ENCODE measurements around the gene RRP12.

Gene RRP12

GRCh38 chr10:97390091-97390490, 11.0 kb downstream of the RRP12 start:
- no peak for ATAC-seq
- no peaks in the 10 kb centered on the region for H3K4me1 Mint-ChIP-seq
- no peak overlapping the region for H3K4me3 Mint-ChIP-seq
- no peaks in the 10 kb centered on the region for H3K27me3 Mint-ChIP-seq
- H3K36me3 Mint-ChIP-seq, result peaks cover 51% of the 10 kb centered on the region
- H3K27ac Mint-ChIP-seq, result no peak overlapping the region
- H3K9me3 Mint-ChIP-seq, result no peaks in the 10 kb centered on the region

- no peak overlapping the region for H3K27ac Mint-ChIP-seq
- ATAC-seq, result no peak
- H3K4me1 Mint-ChIP-seq, result no peaks in the 10 kb centered on the region
- H3K27me3 Mint-ChIP-seq, result no peaks in the 10 kb centered on the region
- no peaks in the 10 kb centered on the region for H3K9me3 Mint-ChIP-seq
- H3K4me3 Mint-ChIP-seq, result no peak overlapping the region
- peaks cover 53% of the 10 kb centered on the region for H3K36me3 Mint-ChIP-seq
Measured at GRCh38 chr10:97388152-97388551, 13.0 kb downstream of the RRP12 start.

- ATAC-seq, result no peak
- Mint-ChIP-seq H3K27ac (no peak overlapping the region), H3K36me3 (peaks cover 49% of the 10 kb centered on the region), H3K9me3 (no peaks in the 10 kb centered on the region), H3K27me3 (no peaks in the 10 kb centered on the region), H3K4me1 (no peaks in the 10 kb centered on the region), H3K4me3 (no peak overlapping the region)
Measured at GRCh38 chr10:97385565-97385964, 15.6 kb downstream of the RRP12 start.

- no peak overlapping the region for H3K27ac Mint-ChIP-seq
- H3K4me1 Mint-ChIP-seq, result no peaks in the 10 kb centered on the region
- H3K36me3 Mint-ChIP-seq, result peaks cover 46% of the 10 kb centered on the region
- no peaks in the 10 kb centered on the region for H3K9me3 Mint-ChIP-seq
- H3K27me3 Mint-ChIP-seq, result no peaks in the 10 kb centered on the region
- ATAC-seq, result no peak
- H3K4me3 Mint-ChIP-seq, result no peak overlapping the region
Measured at GRCh38 chr10:97384641-97385040, 16.5 kb downstream of the RRP12 start.

- no peak overlapping the region for H3K27ac Mint-ChIP-seq
- peaks cover 47% of the 10 kb centered on the region for H3K36me3 Mint-ChIP-seq
- H3K4me1 Mint-ChIP-seq, result no peaks in the 10 kb centered on the region
- no peak for ATAC-seq
- no peaks in the 10 kb centered on the region for H3K9me3 Mint-ChIP-seq
- H3K4me3 Mint-ChIP-seq, result no peak overlapping the region
- no peaks in the 10 kb centered on the region for H3K27me3 Mint-ChIP-seq
Measured at GRCh38 chr10:97384156-97384555, 17.0 kb downstream of the RRP12 start.

GRCh38 chr10:97383159-97383558, 18.0 kb downstream of the RRP12 start:
- H3K4me1 Mint-ChIP-seq, result no peaks in the 10 kb centered on the region
- no peak overlapping the region for H3K4me3 Mint-ChIP-seq
- no peaks in the 10 kb centered on the region for H3K27me3 Mint-ChIP-seq
- no peaks in the 10 kb centered on the region for H3K9me3 Mint-ChIP-seq
- no peak overlapping the region for H3K27ac Mint-ChIP-seq
- ATAC-seq, result no peak
- H3K36me3 Mint-ChIP-seq, result peaks cover 46% of the 10 kb centered on the region

GRCh38 chr10:97381626-97382025, 19.5 kb downstream of the RRP12 start:
- no peak overlapping the region for H3K4me3 Mint-ChIP-seq
- no peaks in the 10 kb centered on the region for H3K9me3 Mint-ChIP-seq
- ATAC-seq, result no peak
- H3K27ac Mint-ChIP-seq, result no peak overlapping the region
- H3K36me3 Mint-ChIP-seq, result peaks cover 37% of the 10 kb centered on the region
- H3K27me3 Mint-ChIP-seq, result no peaks in the 10 kb centered on the region
- no peaks in the 10 kb centered on the region for H3K4me1 Mint-ChIP-seq

- Mint-ChIP-seq H3K4me3 (no peak overlapping the region), H3K27ac (no peak overlapping the region), H3K36me3 (peaks cover 36% of the 10 kb centered on the region), H3K9me3 (no peaks in the 10 kb centered on the region), H3K4me1 (no peaks in the 10 kb centered on the region), H3K27me3 (no peaks in the 10 kb centered on the region)
- ATAC-seq, result peak; percentile 12
Measured at GRCh38 chr10:97380516-97380915, 20.6 kb downstream of the RRP12 start.

GRCh38 chr10:97378933-97379921, 21.9 kb downstream of the RRP12 start:
- no peaks in the 10 kb centered on the region for H3K9me3 Mint-ChIP-seq
- H3K4me1 Mint-ChIP-seq, result no peaks in the 10 kb centered on the region
- ATAC-seq, result no peak
- H3K27me3 Mint-ChIP-seq, result no peaks in the 10 kb centered on the region
- peaks cover 34% of the 10 kb centered on the region for H3K36me3 Mint-ChIP-seq
- H3K4me3 Mint-ChIP-seq, result no peak overlapping the region
- H3K27ac Mint-ChIP-seq, result no peak overlapping the region

- ATAC-seq, result no peak
- H3K27ac Mint-ChIP-seq, result no peak overlapping the region
- no peak overlapping the region for H3K4me3 Mint-ChIP-seq
- no peaks in the 10 kb centered on the region for H3K27me3 Mint-ChIP-seq
- no peaks in the 10 kb centered on the region for H3K9me3 Mint-ChIP-seq
- no peaks in the 10 kb centered on the region for H3K4me1 Mint-ChIP-seq
- H3K36me3 Mint-ChIP-seq, result peaks cover 52% of the 10 kb centered on the region
Measured at GRCh38 chr10:97376413-97376812, 24.7 kb downstream of the RRP12 start.

GRCh38 chr10:97373456-97373855, 27.7 kb downstream of the RRP12 start:
- no peaks in the 10 kb centered on the region for H3K27me3 Mint-ChIP-seq
- no peak overlapping the region for H3K27ac Mint-ChIP-seq
- H3K36me3 Mint-ChIP-seq, result peaks cover 67% of the 10 kb centered on the region
- no peaks in the 10 kb centered on the region for H3K9me3 Mint-ChIP-seq
- no peak overlapping the region for H3K4me3 Mint-ChIP-seq
- ATAC-seq, result no peak
- H3K4me1 Mint-ChIP-seq, result no peaks in the 10 kb centered on the region

GRCh38 chr10:97372233-97372875, 28.8 kb downstream of the RRP12 start:
- no peaks in the 10 kb centered on the region for H3K9me3 Mint-ChIP-seq
- H3K36me3 Mint-ChIP-seq, result peaks cover 78% of the 10 kb centered on the region
- no peak for ATAC-seq
- H3K4me3 Mint-ChIP-seq, result no peak overlapping the region
- H3K27ac Mint-ChIP-seq, result no peak overlapping the region
- no peaks in the 10 kb centered on the region for H3K27me3 Mint-ChIP-seq
- H3K4me1 Mint-ChIP-seq, result peaks cover 3% of the 10 kb centered on the region

- Mint-ChIP-seq H3K27me3 (no peaks in the 10 kb centered on the region), H3K4me3 (no peak overlapping the region), H3K4me1 (peaks cover 9% of the 10 kb centered on the region), H3K36me3 (peaks cover 83% of the 10 kb centered on the region), H3K27ac (no peak overlapping the region), H3K9me3 (no peaks in the 10 kb centered on the region)
- ATAC-seq, result peak; percentile 18
Measured at GRCh38 chr10:97371696-97372095, 29.4 kb downstream of the RRP12 start.

- H3K4me1 Mint-ChIP-seq, result peaks cover 33% of the 10 kb centered on the region
- no peak for ATAC-seq
- no peaks in the 10 kb centered on the region for H3K27me3 Mint-ChIP-seq
- peaks cover 94% of the 10 kb centered on the region for H3K36me3 Mint-ChIP-seq
- peak overlapping the region; percentile 90 for H3K27ac Mint-ChIP-seq
- no peak overlapping the region for H3K4me3 Mint-ChIP-seq
- H3K9me3 Mint-ChIP-seq, result no peaks in the 10 kb centered on the region
Measured at GRCh38 chr10:97367126-97367649, 34.0 kb downstream of the RRP12 start.

GRCh38 chr10:97366572-97366971, 34.6 kb downstream of the RRP12 start:
- H3K4me3 Mint-ChIP-seq, result peak overlapping the region; percentile 43
- peaks cover 88% of the 10 kb centered on the region for H3K36me3 Mint-ChIP-seq
- ATAC-seq, result no peak
- no peaks in the 10 kb centered on the region for H3K9me3 Mint-ChIP-seq
- H3K27ac Mint-ChIP-seq, result peak overlapping the region; percentile 90
- H3K4me1 Mint-ChIP-seq, result peaks cover 33% of the 10 kb centered on the region
- H3K27me3 Mint-ChIP-seq, result no peaks in the 10 kb centered on the region
